WTC11 (cell line): ENCODE results near the gene RPL29.

Source experiments
- FOXJ3 ChIP-seq: sonication (generic); formaldehyde crosslinking; IDR thresholded peaks from 2 replicates; pipeline ENCODE4 v1.9.0; 2021; ENCODE audit warnings: missing genetic modification reagents, mild to moderate bottlenecking, borderline replicate concordance
- TF ChIP-seq, protein P1 (sequence below): fragments of 200-600 bp; IDR thresholded peaks from 2 replicates; pipeline ENCODE4 v1.8.0; 2022; ENCODE audit warnings: antibody characterized with exemption
- TF ChIP-seq, protein P2 (sequence below): sonication (generic); formaldehyde crosslinking; IDR thresholded peaks from 2 replicates; pipeline ENCODE4 v1.8.0; 2022; ENCODE audit warnings: mild to moderate bottlenecking, missing genetic modification reagents

DNA sequence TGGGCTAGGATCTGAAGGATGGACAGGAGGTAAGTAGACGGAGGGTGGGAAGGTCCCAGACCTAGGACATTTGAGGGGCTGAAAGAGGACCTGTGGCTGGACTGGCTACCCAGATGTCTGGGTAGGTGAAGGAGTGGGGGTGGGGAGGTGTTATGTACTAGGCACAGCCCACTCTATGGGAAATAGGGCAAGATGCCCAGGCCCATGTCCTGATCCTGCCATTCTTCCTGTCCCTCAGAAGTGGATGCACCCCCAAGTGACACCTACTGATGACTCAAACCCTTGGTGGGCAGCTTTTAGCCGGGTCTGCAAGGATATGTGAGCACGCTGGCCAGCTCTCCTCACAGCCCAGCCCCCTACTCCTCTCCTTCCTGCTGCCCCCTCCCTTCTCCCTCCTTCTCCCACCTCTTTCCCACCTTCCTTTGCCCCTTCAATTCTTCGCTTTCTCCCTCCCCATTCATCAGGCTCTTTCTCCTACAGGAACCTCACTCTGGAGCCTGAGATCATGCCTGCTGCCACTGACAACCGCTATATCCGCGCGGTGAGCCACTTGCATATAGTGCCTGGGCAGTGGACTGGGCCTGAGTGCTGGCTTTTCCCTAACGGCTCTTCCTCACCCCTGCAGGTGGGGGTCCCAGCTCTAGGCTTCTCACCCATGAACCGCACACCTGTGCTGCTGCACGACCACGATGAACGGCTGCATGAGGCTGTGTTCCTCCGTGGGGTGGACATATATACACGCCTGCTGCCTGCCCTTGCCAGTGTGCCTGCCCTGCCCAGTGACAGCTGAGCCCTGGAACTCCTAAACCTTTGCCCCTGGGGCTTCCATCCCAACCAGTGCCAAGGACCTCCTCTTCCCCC lies 7.2 kb downstream of the RPL29 start:
- TF ChIP-seq, protein P1, sequence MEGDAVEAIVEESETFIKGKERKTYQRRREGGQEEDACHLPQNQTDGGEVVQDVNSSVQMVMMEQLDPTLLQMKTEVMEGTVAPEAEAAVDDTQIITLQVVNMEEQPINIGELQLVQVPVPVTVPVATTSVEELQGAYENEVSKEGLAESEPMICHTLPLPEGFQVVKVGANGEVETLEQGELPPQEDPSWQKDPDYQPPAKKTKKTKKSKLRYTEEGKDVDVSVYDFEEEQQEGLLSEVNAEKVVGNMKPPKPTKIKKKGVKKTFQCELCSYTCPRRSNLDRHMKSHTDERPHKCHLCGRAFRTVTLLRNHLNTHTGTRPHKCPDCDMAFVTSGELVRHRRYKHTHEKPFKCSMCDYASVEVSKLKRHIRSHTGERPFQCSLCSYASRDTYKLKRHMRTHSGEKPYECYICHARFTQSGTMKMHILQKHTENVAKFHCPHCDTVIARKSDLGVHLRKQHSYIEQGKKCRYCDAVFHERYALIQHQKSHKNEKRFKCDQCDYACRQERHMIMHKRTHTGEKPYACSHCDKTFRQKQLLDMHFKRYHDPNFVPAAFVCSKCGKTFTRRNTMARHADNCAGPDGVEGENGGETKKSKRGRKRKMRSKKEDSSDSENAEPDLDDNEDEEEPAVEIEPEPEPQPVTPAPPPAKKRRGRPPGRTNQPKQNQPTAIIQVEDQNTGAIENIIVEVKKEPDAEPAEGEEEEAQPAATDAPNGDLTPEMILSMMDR = no peak
- TF ChIP-seq, protein P2, sequence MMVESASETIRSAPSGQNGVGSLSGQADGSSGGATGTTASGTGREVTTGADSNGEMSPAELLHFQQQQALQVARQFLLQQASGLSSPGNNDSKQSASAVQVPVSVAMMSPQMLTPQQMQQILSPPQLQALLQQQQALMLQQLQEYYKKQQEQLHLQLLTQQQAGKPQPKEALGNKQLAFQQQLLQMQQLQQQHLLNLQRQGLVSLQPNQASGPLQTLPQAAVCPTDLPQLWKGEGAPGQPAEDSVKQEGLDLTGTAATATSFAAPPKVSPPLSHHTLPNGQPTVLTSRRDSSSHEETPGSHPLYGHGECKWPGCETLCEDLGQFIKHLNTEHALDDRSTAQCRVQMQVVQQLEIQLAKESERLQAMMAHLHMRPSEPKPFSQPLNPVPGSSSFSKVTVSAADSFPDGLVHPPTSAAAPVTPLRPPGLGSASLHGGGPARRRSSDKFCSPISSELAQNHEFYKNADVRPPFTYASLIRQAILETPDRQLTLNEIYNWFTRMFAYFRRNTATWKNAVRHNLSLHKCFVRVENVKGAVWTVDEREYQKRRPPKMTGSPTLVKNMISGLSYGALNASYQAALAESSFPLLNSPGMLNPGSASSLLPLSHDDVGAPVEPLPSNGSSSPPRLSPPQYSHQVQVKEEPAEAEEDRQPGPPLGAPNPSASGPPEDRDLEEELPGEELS (CRISPR knock-in tag) = no peak
- no peak for TF ChIP-seq FOXJ3 (CRISPR knock-in tag)
